ENCODE measurements around the gene SOX30. TPM values are rescaled to one million over a fixed set of nuclear protein-coding genes. Genes with fewer than 3 reads are reported as not detected.

The SOX30 gene
- total RNA-seq, 1 donor from 2014 or later = 0.12 TPM

GRCh38 chr5:157581901-157582300 is 70.3 kb downstream of the SOX30 start:
- intact Hi-C loops (cut with micrococcal nuclease) = loop anchor here (1.0 kb wide), 4 partner anchors 11 to 25 kb away; no protein-coding TSS in a partner anchor

- intact Hi-C loops (cut with micrococcal nuclease) = loop anchor here (5.0 kb wide), 1 partner anchor 1629 kb away; the partner anchor contains the start of gene RNF145
Observed at GRCh38 chr5:157578079-157578780, 74.0 kb downstream of the SOX30 start.

DNA sequence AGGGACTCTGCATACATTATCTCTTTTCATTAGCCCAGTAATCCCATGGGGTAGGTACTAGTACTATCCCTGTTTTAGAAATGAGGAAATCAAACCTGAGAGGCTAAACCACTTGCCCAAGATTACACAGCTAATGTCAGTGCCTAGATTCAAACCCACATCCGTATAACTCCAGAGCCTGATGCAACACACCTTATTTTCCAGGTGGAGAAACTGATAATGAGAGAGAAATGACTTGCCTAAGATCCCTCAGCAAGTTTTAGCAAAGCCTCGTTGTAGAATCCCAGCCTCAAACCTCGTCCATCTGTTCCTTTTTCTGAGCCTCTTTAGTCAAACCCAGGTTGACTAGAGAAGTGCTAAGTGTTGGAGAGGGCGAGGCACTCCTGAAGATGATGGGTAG is 75.6 kb downstream of the SOX30 start:
- intact Hi-C loops (cut with micrococcal nuclease) = loop anchor here (5.0 kb wide), 1 partner anchor 1631 kb away; the partner anchor contains the start of gene RNF145

Other genes with a start within 250 kb of the SOX30 start
- 0.54 and 1.0 TPM in 2 replicates for gene NIPAL4, start 192.2 kb downstream of the SOX30 start, total RNA-seq
- gene ADAM19, start 76.7 kb downstream of the SOX30 start, total RNA-seq = 655 and 667 TPM in 2 replicates
- 0.32 TPM in 1 of 2 replicates, not detected in the other for gene C5orf52, start 19.1 kb upstream of the SOX30 start, total RNA-seq
- gene THG1L, start 79.0 kb upstream of the SOX30 start, total RNA-seq = 13.2 and 14.9 TPM in 2 replicates
- gene LSM11, start 91.3 kb upstream of the SOX30 start, total RNA-seq = 4.6 TPM in 2 replicates
- 72.1 and 72.2 TPM in 2 replicates for gene CLINT1, start 206.7 kb upstream of the SOX30 start, total RNA-seq

Measured in T-helper 1 cell treated with Interleukin-12 subunit alpha and Interleukin-12 subunit beta and Interleukin-4 antibody, amounts not matched to agents 30 ng/mL and 1 ng/mL, for 36 hours (primary cell).